ENCODE measurements around the gene GTF3C1.

DNA sequence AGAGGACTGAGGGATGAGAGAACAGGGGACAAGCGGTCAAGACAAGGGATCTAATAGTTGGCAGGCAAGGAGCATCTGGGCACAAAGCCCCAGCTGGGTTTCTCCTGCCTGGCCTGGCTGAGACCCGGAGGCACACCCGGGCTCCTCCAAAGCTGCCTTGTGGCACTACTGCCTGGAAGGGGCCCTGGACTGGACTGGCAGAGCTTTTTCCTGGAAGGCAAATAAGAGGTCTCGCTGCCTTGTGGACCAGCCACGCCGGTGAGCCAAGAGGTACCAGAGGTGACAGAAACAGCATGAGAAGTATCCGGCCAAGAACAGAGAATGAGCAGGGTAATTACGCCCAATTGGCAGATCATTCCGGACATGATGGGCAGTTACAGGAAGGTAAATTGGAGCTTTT, 64.6 kb downstream of the GTF3C1 start:
- TF ChIP-seq MXI1 (conservative IDR thresholded peaks at IDR 0.05; ENCODE audit: poor library complexity, severe bottlenecking) = no peak
- TF ChIP-seq, protein P1, sequence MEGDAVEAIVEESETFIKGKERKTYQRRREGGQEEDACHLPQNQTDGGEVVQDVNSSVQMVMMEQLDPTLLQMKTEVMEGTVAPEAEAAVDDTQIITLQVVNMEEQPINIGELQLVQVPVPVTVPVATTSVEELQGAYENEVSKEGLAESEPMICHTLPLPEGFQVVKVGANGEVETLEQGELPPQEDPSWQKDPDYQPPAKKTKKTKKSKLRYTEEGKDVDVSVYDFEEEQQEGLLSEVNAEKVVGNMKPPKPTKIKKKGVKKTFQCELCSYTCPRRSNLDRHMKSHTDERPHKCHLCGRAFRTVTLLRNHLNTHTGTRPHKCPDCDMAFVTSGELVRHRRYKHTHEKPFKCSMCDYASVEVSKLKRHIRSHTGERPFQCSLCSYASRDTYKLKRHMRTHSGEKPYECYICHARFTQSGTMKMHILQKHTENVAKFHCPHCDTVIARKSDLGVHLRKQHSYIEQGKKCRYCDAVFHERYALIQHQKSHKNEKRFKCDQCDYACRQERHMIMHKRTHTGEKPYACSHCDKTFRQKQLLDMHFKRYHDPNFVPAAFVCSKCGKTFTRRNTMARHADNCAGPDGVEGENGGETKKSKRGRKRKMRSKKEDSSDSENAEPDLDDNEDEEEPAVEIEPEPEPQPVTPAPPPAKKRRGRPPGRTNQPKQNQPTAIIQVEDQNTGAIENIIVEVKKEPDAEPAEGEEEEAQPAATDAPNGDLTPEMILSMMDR (IDR thresholded peaks at IDR 0.05; ENCODE audit: poor library complexity, severe bottlenecking) = no peak
- TF ChIP-seq EZH2 (IDR thresholded peaks at IDR 0.05; ENCODE audit: borderline replicate concordance, insufficient read depth, low read length, poor library complexity, severe bottlenecking) = no peak
- no peak for TF ChIP-seq RAD21 (conservative IDR thresholded peaks at IDR 0.05)
- TF ChIP-seq POLR2AphosphoS5 (IDR thresholded peaks at IDR 0.05) = no peak
